22Rv1 (cell line): ENCODE measurements around the gene TSPAN12.
"Not testable (repeated sequence)": the region's sequence is repeated elsewhere in the genome, so short reads cannot be mapped to it uniquely, and the experiment has no call there.

ENCODE experiments used
- CTCF ChIP-seq: fragments of 450-650 bp; IDR thresholded peaks from 2 replicates; pipeline ENCODE4 v1.5.1; 2017; ENCODE audit warnings: mild to moderate bottlenecking
- ZFX ChIP-seq: fragments of 450-650 bp; IDR thresholded peaks from 2 replicates; pipeline ENCODE4 v1.6.1; 2017; ENCODE audit warnings: antibody characterized with exemption, borderline replicate concordance

- not testable (repeated sequence) for TF ChIP-seq CTCF, ZFX
These were observed 27.7 kb upstream of the TSPAN12 start for GRCh38 chr7:120885602-120886001.
